Smooth muscle cell of trachea (primary cell): ENCODE data around the gene NPIPB8. TPM values are rescaled to one million over a fixed set of nuclear protein-coding genes. Genes with fewer than 3 reads are reported as not detected.

Source experiments
- total RNA-seq: library from RNA; depleted of rRNA; stranded (reverse); fragments of >200 nt; gene quantifications from 2 replicates; pipeline ENCODE4 v1.2.1, GENCODE V29; 2014

The NPIPB8 gene
- 0.15 TPM in 1 of 2 replicates, not detected in the other for total RNA-seq

GRCh38 chr16:28637765-28638164 is at the start of gene NPIPB8:
TSS of gene NPIPB8 (plus strand) at chr16:28638065. CDS start at chr16:28638361, 296 bp downstream.

GRCh38 chr16:28596840-28597691 is 40.8 kb upstream of the NPIPB8 start, which contains the start of gene SULT1A2:
TSS of gene SULT1A2 (minus strand) at chr16:28597050. CDS start at chr16:28595930, 1,120 bp downstream.

GRCh38 chr16:28609631-28610594 is 28.0 kb upstream of the NPIPB8 start, which contains the start of gene SULT1A1:
TSS of gene SULT1A1 (minus strand) at chr16:28610044. CDS start at chr16:28608855, 1,189 bp downstream.

Other genes with a start within 250 kb of the NPIPB8 start
- 133 and 198 TPM in 2 replicates for gene EIF3CL, start 234.2 kb upstream of the NPIPB8 start, total RNA-seq
- not detected in 2 replicates for gene NPIPB7, start 165.7 kb upstream of the NPIPB8 start, total RNA-seq
- gene CLN3, start 146.0 kb upstream of the NPIPB8 start, total RNA-seq: 17.7 and 28.6 TPM in 2 replicates
- gene APOBR, start 143.4 kb upstream of the NPIPB8 start, total RNA-seq: not detected in 2 replicates
- gene IL27, start 131.2 kb upstream of the NPIPB8 start, total RNA-seq: not detected in 2 replicates
- gene NUPR1, start 99.1 kb upstream of the NPIPB8 start, total RNA-seq: 14.7 and 20.8 TPM in 2 replicates
- 6.0 and 11.2 TPM in 2 replicates for gene SGF29, start 84.1 kb upstream of the NPIPB8 start, total RNA-seq
- 0.15 TPM in 1 of 2 replicates, not detected in the other for gene SULT1A2, start 41.0 kb upstream of the NPIPB8 start, total RNA-seq
- gene SULT1A1, start 28.0 kb upstream of the NPIPB8 start, total RNA-seq: 0.58 and 3.8 TPM in 2 replicates
- 116 and 191 TPM in 2 replicates for gene EIF3C, start 73.4 kb downstream of the NPIPB8 start, total RNA-seq
- gene NPIPB9, start 113.7 kb downstream of the NPIPB8 start, total RNA-seq: 2.0 and 3.2 TPM in 2 replicates
- gene ATXN2L, start 184.9 kb downstream of the NPIPB8 start, total RNA-seq: 48.0 and 50.9 TPM in 2 replicates
- 128 and 129 TPM in 2 replicates for gene TUFM, start 208.3 kb downstream of the NPIPB8 start, total RNA-seq
- gene SH2B1, start 225.8 kb downstream of the NPIPB8 start, total RNA-seq: 16.3 and 20.2 TPM in 2 replicates
- gene ATP2A1, start 240.4 kb downstream of the NPIPB8 start, total RNA-seq: 0.44 and 0.99 TPM in 2 replicates